HS-27A (cell line): ENCODE measurements around the gene FGFRL1.
"Not testable (repeated sequence)": the region's sequence is repeated elsewhere in the genome, so short reads cannot be mapped to it uniquely, and the experiment has no call there.

Experiments
- DNase-seq: peaks from one replicate; pipeline ENCODE4 v3.0.0-alpha.2; 2012; ENCODE audit warnings: low read depth, missing footprints

The FGFRL1 gene

DNA sequence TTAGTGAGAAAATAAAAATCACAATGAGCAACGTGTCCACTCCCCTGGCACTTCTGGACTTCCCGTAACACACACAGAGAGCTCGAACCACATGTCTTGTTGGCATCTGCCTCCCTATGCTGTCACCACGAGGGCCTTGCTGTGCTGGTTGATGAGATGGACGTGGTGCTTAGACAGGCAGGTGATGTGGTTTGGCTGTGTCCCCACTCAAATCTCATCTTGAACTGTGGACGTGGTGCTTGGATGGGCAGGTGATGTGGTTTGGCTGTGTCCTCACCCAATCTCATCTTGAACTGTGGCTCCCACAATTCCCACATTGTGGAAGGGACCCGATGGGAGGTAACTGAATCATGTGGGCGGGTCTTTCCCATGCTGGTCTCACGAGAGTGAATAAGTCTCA lies 40.0 kb downstream of the FGFRL1 start:
- DNase-seq, result no peak

DNA sequence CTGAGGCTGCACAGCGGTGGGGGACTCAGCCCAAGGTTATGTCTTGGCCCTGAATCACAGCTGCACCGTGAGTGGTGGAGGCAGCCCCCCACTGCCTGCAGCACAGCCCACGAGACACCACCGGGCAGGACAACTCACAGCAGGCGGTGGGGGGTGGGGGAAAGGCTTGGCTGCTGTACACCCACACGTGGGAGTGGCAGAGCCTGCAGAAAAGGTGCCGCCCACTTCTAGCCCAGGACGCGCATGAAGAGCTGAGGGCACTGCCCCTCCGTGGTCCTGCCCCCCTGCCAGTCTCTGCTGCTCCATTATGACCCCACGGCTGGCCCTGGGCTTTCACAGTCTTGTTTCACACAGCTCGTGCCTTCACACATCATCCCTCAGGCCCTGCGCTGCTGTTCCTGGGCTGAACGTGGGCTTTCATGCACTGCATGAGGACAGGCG lies 40.8 kb downstream of the FGFRL1 start:
- no peak for DNase-seq

GRCh38 chr4:1053080-1053661 lies 41.7 kb downstream of the FGFRL1 start:
- DNase-seq, result no peak

DNA sequence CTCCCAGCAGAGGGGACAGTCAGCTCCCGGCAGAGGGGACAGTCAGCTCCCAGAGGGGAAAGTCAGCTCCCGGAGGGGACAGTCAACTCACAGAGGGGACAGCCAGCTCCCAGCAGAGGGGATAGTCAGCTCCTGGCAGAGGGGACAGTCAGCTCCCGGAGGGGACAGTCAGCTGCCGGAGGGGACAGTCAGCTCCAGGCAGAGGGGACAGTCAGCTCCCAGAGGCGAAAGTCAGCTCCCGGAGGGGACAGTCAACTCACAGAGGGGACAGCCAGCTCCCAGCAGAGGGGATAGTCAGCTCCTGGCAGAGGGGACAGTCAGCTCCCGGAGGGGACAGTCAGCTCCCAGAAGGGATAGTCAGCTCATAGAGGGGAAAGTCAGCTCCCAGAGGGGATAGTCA lies 42.5 kb downstream of the FGFRL1 start:
- DNase-seq, result not testable (repeated sequence)

DNA sequence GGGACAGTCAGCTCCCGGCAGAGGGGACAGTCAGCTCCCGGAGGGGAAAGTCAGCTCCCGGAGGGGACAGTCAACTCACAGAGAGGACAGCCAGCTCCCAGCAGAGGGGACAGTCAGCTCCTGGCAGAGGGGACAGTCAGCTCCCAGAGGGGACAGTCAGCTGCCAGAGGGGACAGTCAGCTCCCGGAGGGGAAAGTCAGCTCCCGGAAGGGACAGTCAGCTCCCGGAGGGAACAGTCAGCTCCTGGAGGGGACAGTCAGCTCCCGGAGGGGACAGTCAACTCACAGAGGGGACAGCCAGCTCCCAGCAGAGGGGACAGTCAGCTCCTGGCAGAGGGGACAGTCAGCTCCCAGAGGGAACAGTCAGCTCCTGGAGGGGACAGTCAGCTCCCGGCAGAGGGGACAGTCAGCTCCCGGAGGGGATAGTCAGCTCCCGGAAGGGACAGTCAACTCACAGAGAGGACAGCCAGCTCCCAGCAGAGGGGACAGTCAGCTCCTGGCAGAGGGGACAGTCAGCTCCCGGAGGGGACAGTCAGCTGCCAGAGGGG lies 43.3 kb downstream of the FGFRL1 start:
- DNase-seq, result not testable (repeated sequence)

DNA sequence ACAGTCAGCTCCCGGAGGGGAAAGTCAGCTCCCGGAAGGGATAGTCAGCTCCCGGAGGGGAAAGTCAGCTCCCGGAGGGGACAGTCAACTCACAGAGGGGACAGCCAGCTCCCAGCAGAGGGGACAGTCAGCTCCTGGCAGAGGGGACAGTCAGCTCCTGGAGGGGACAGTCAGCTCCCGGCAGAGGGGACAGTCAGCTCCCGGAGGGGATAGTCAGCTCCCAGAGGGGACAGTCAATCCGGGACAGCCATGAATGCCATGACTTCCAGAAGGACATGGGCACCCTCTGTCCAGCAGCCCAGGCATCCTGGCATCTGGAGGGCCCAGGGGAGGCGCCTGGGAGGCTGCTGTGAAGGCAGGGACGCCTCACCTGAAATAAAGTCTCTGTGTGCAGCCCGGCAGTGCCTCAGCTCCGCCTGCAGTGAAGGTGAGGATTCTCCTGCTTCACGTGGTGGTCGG lies 43.8 kb downstream of the FGFRL1 start:
- not testable (repeated sequence) for DNase-seq

DNA sequence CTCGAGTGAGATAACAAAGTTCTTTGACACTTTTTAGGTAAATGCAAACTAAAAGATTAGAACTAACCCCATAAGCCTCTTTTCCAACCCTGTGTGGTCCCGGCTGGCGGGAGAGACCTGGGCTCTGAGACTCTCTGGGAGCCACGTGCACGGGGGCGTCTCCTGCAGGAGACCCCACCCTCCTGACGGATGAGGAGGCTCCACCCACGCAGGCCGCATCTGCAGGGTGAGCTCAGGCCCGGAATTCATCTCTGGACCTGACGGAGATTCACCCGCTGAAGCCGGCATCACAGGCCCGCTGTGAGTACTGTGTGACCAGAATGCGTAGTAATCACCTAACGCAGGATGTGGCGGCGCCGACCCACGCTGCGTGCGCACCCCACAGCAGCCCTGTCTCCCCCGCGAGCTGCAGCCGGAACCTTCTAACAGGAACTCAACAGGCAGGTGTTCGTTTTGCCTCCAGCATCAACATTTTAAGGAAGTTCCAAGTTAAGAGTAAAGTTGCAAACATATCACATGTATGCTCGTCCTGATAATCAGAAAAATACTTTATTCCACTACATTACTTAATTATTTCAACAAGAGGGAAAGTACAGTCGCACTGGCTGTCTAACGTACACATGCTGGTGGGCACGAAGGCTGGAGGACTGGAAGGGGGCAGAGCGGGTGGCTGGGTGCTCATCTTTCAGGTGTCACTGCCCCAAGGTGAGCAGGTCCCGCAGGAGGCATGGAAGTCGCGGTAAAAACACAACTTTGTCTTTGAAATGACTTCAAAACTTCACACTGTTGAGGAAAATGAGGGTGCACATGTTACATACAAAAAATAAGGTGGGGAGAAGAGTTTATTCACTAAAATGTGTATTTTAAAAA lies 44.5 kb downstream of the FGFRL1 start:
- no peak for DNase-seq

DNA sequence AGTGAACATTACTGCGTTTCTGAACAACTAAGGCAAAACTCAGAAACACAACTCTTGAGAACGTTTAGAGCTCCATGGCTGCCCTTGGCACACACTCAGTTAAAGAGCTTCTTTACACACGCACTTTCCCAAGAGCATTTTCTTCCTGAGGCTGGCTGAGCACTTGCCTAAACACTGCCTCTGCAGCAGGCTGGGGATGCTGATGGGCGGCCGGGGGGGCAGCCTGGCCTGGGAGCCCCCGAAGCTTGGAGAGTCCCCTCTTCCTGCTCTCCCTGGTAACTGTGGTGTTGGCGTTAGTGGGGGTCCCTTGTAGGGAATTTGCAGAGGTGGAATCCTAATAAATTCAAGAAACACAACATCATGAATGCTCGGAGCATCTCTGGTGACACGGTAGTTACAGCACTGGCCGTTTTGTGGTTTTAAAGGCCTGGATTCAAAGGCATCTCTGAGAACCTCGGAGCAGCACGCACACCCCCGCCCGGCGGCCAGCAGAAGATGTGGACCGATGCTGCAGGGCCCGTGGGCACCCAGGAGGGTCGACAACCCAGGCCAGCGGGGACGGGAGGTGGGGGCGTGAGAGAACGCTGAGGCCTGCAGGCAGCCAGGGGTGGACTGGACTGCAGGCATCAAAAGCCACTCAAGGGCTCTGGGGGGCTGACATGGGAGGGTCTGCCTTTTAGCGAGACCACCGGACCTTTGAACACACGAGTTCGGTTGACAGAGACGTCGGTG lies 45.4 kb downstream of the FGFRL1 start:
- no peak for DNase-seq

DNA sequence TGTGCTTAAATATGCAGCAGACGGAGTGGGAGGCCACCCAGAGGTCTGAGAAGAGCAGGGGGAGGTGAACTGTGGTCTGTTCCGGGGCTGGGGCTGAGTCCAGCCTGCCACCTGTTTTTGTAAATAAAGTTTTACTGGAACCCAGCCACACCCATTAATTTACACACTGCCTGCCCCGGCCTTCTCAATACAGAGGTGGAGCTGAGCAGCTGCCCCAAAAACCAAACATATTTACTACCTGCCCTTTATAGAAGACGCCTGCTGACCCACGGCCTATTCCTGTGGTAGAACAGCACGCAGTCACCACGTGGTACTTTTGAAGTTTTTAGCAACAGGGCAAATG lies 45.9 kb downstream of the FGFRL1 start:
- DNase-seq, result no peak

DNA sequence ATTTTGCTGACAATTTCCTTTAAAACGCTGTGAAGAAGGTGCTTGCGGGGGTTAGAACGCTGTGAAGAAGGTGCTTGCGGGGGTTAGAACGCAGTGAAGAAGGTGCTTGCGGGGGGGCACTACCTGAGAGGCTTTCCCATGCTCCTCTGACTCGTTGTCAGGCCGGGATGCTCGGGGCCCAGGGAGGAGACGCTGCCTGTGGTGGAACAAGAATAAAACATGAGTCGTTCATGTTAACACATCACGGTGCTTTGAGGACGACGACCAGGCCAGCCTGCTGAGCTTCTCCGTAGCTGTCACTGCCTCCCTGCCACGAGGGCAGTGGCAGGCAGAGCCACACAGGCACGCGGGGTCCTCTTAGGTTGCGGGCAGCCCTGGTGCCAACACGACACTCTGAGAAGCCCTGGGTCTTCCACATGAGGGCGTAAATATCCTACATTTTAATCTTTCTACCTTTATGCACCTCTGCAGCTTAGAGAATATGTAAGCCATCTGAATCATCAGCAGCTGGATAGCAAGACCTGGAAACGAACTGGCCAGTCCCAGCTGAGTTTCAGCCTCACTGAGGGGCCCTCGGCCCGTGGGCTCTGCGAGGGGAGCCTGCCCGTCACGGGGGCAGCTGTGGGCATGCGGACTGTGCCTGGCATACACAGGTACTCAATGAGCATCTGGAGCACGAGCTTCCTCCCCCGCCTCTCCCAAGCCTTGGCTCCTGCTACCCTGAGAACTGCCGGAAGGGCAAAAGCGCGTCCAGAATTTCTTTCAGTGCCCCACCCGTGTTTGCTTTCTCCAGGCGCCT lies 47.0 kb downstream of the FGFRL1 start:
- no peak for DNase-seq

DNA sequence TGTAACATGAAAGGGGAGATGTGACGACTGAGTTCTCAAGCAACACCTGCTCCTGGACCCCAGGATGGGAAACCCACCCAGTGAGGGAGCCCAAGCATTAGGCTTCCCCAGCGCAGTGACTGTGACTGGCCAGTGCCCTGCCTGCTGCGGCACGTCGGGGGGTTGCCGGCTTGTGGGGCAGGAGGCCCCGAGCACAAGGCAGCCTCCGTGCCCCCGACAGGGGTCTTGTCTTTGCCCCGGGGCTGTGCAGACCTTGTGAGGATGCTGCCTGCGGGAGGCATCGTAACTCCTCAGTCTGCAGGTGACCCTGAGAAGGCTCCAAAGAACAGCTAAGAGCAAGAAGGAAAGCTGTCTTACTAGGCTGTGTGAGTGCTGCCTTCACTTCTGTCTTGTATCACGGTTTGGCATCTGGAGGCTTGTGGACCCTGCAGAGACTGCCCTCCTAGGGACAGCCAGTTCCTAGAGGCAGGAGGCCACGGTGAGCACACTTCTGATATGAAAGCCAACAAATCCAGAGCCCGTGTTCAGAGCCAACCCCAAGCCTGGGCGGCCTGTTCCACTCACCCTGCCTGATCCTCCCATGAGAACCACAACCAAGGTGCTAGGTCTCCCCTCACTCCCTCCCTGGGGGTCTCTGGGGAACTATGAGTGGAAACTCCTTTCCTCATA lies 47.7 kb downstream of the FGFRL1 start:
- DNase-seq, result no peak

- DNase-seq, result no peak
Measured at GRCh38 chr4:1060121-1060520, 48.7 kb downstream of the FGFRL1 start.

GRCh38 chr4:1060621-1061020 lies 49.2 kb downstream of the FGFRL1 start:
- no peak for DNase-seq

DNA sequence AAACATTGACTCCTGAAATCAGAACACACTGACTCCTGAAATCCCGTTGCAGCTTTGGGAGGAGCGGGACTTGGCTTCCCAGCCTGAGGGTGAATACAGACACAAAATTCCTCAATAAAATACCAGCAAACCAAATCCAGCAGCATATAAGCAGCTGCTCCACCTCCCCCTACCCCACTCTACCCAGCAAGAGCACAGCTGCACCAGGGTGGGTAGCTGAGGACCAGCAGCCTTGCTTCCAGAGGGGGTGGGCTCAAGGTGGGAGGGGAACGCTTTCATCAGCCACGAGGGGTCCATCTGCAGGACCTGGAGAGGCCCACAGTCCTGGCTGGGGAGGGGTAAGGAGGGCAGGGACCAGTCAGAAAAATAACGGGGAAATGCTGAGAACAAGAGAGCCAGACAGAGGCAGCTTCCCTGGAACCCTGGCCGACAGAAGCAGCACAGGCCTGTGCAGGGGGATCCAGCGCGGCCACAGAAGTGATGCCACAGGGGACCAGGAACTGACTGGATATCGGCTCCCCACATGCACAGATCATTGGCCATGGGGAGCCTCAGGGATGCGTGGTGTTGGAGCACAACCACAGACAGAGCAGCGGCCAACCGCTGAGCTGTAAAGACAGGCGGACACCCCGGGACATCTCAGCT lies 49.8 kb downstream of the FGFRL1 start:
- DNase-seq, result no peak

GRCh38 chr4:1061760-1062159 lies 50.3 kb downstream of the FGFRL1 start:
- no peak for DNase-seq

GRCh38 chr4:1062419-1062818 lies 51.0 kb downstream of the FGFRL1 start:
- no peak for DNase-seq

DNA sequence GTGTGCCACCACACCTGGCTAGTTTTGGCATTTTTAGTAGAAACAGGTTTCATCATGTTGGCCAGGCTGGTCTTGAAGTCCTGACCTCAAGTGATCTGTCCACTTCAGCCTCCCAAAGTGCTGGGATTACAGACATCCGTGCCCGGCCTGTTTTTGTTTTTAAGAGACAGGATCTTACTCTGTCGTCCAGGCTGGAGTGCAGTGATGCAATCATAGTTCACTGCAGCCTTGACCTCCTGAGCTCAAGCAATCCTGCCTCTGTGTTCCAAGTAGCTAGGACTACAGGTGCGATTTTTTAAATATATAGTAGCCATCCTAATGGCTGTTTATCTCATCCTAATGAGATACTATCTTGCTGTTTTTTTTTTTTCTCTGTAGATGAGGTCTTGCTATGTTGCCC lies 54.3 kb downstream of the FGFRL1 start:
- DNase-seq, result no peak

DNA sequence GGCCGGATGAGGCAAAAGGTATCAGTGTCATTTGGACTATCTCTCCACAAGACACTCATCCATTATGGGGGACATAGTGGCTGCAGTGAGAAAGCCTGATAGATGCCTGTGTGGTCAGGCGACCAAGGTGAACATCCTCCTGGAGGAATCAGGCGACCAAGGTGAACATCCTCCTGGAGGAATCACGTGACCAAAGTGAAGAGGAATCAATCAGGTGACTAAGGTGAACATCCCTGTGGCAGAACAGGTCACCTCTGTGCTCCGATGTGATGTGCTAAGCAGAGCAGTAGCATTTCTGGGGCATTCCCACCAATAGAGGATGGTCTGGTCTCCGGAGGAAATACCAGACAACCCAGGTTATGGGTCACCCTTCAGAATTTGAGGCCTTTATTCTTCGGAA lies 58.0 kb downstream of the FGFRL1 start:
- no peak for DNase-seq

GRCh38 chr4:1072830-1073446 lies 61.5 kb downstream of the FGFRL1 start:
- DNase-seq, result peak; percentile 11

- no peak for DNase-seq
Measured at GRCh38 chr4:1074077-1074476, 62.7 kb downstream of the FGFRL1 start.
